H1 (cell line): ENCODE data around the gene ANKRD13B.
A peak's percentile ranks its signal among the peaks of the same experiment; 100 is the strongest.

Experiments
- ASH2L ChIP-seq: fragments of 200-600, 300-600 bp; sonication (generic); IDR thresholded peaks from one replicate; pipeline ENCODE4 v1.7.1; 2017; ENCODE audit warnings: low read length
- KDM1A ChIP-seq: fragments of 200-600, 300-600 bp; sonication (generic); IDR thresholded peaks from 2 replicates; pipeline ENCODE4 v1.7.1; 2016; ENCODE audit warnings: mild to moderate bottlenecking, low read length, borderline replicate concordance
- POLR2AphosphoS5 ChIP-seq: IDR thresholded peaks from 2 replicates; pipeline ENCODE4 v1.6.1; 2011; ENCODE audit warnings: low read depth, low read length
- RNF2 ChIP-seq: fragments of 200-900, 300-1000 bp; sonication (generic); IDR thresholded peaks from 2 replicates; pipeline ENCODE4 v1.7.1; 2016; ENCODE audit warnings: borderline replicate concordance, low read depth, mild to moderate bottlenecking, antibody characterized with exemption, low read length; ENCODE audit not compliant: poor library complexity, severe bottlenecking; ENCODE audit errors: missing control alignments
- RXRA ChIP-seq: IDR thresholded peaks from 2 replicates; pipeline ENCODE4 v1.6.1; 2011; ENCODE audit warnings: low read depth, mild to moderate bottlenecking, low read length, moderate library complexity; ENCODE audit not compliant: insufficient read depth
- SAP30 ChIP-seq: fragments of 300-600 bp; sonication (generic); IDR thresholded peaks from 2 replicates; pipeline ENCODE4 v1.7.1; 2012; ENCODE audit warnings: low read length, moderate library complexity, mild to moderate bottlenecking, inconsistent platforms; ENCODE audit not compliant: insufficient read depth, insufficient replicate concordance
- SIN3A ChIP-seq, 2 experiments: IDR thresholded peaks in 1 of 2; conservative IDR thresholded peaks in 1 of 2; 2 replicates each; pipeline ENCODE4 v1.6.1; 2011 to 2012; ENCODE audit warnings: low read length in 2 of 2, improper control_type of control experiment in 1 of 2, low read depth in 1 of 2, mild to moderate bottlenecking in 1 of 2
- TAF1 ChIP-seq: IDR thresholded peaks from 2 replicates; pipeline ENCODE4 v1.6.1; 2011; ENCODE audit warnings: mild to moderate bottlenecking, low read depth, low read length
- USF2 ChIP-seq: IDR thresholded peaks from 2 replicates; pipeline ENCODE4 v1.6.1; 2011; ENCODE audit warnings: low read length, improper control_type of control experiment
- TF ChIP-seq, protein P1 (sequence below): IDR thresholded peaks from 2 replicates; pipeline ENCODE4 v1.6.1; 2011; ENCODE audit warnings: low read depth, mild to moderate bottlenecking, low read length; ENCODE audit not compliant: insufficient read depth
- TF ChIP-seq, protein P2 (sequence below), 3 experiments: IDR thresholded peaks; 1 replicate in 2 of 3; 2 replicates in 1 of 3; pipeline versions ENCODE4 v1.5.1 to v1.6.1; 2011; ENCODE audit warnings: low read length in 3 of 3, mild to moderate bottlenecking in 3 of 3, inconsistent platforms in 2 of 3, low read depth in 1 of 3, moderate library complexity in 1 of 3; ENCODE audit not compliant: insufficient read depth in 1 of 3; ENCODE audit errors: control extremely low read depth in 1 of 3
- TF ChIP-seq, protein P3 (sequence below): IDR thresholded peaks from 2 replicates; pipeline ENCODE4 v1.6.1; 2012; ENCODE audit warnings: inconsistent platforms

DNA sequence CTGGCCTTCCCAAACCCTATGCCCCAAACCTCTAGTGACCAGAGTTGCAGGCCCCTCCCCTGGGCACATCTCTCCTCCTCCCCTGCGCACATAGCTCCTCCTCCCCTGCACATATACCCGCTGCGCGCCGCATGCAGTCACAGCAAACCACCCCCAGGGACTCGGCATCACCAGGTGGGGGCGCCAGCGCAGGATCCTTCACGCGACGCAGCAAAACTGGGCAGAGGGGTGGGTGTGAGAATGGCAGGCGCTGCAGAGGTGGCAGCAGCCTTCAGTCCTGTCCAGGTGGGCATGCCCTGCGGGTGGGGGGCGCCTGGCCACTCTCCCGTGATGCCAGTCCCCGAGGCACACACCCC is 24.2 kb downstream of the ANKRD13B start:
- TF ChIP-seq RXRA (0 out of 2 replicates have a peak, but pooled peaks have one; percentile 39), USF2 (no peak), SAP30 (no peak), TAF1 (no peak), RNF2 (no peak), KDM1A (no peak; the same call in 1 of the 2 replicates), POLR2AphosphoS5 (no peak), ASH2L (no peak), SIN3A (conservative IDR thresholded peaks at IDR 0.05 in 1 of 2, IDR thresholded peaks at IDR 0.05 in 1 of 2; ENCODE audit: low read depth in 1 of 2, low read length in 2 of 2) (0 out of 4 replicates have a peak, but pooled peaks of 1 of the 2 experiments have one; percentile 50)
- TF ChIP-seq, protein P1, sequence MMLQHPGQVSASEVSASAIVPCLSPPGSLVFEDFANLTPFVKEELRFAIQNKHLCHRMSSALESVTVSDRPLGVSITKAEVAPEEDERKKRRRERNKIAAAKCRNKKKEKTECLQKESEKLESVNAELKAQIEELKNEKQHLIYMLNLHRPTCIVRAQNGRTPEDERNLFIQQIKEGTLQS = no peak
- TF ChIP-seq, protein P2, sequence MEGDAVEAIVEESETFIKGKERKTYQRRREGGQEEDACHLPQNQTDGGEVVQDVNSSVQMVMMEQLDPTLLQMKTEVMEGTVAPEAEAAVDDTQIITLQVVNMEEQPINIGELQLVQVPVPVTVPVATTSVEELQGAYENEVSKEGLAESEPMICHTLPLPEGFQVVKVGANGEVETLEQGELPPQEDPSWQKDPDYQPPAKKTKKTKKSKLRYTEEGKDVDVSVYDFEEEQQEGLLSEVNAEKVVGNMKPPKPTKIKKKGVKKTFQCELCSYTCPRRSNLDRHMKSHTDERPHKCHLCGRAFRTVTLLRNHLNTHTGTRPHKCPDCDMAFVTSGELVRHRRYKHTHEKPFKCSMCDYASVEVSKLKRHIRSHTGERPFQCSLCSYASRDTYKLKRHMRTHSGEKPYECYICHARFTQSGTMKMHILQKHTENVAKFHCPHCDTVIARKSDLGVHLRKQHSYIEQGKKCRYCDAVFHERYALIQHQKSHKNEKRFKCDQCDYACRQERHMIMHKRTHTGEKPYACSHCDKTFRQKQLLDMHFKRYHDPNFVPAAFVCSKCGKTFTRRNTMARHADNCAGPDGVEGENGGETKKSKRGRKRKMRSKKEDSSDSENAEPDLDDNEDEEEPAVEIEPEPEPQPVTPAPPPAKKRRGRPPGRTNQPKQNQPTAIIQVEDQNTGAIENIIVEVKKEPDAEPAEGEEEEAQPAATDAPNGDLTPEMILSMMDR (IDR thresholded peaks at IDR 0.05; ENCODE audit: control extremely low read depth in 1 of 3, insufficient read depth in 1 of 3, low read depth in 1 of 3, low read length in 3 of 3) = peak; percentile 70 to 86 (median 74)
- TF ChIP-seq, protein P3, sequence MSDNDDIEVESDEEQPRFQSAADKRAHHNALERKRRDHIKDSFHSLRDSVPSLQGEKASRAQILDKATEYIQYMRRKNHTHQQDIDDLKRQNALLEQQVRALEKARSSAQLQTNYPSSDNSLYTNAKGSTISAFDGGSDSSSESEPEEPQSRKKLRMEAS = peak; percentile 85
